ENCODE measurements around the gene ATXN7L3.

DNA sequence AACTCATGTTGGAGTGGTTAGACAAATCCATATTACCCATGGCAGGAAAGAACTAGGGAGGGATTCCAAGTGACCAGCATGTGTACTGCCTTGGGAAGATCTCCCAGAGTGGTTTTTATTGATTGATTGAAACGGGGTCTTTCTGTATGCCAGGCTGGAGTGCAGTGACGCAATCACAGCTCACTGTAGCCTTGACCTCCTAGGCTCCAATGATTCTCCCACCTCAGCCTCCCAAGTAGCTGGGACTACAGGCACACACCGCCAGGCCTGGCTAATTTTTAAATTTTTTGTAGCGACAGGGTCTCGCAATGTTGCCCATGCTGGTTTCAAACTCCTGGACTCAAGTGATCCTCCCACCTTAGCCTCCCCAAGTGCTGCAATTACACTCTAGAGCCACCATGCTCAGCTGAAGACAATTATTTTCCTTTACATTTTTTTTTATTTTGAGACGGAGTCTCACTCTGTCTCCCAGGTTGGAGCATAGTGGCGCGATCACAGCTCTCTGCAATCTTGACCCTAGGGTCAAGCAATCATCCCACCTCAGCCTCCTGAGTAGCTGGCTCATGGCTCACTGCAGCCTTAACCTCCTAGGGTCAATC lies 15.4 kb downstream of the ATXN7L3 start:
- TF ChIP-seq, protein P1, sequence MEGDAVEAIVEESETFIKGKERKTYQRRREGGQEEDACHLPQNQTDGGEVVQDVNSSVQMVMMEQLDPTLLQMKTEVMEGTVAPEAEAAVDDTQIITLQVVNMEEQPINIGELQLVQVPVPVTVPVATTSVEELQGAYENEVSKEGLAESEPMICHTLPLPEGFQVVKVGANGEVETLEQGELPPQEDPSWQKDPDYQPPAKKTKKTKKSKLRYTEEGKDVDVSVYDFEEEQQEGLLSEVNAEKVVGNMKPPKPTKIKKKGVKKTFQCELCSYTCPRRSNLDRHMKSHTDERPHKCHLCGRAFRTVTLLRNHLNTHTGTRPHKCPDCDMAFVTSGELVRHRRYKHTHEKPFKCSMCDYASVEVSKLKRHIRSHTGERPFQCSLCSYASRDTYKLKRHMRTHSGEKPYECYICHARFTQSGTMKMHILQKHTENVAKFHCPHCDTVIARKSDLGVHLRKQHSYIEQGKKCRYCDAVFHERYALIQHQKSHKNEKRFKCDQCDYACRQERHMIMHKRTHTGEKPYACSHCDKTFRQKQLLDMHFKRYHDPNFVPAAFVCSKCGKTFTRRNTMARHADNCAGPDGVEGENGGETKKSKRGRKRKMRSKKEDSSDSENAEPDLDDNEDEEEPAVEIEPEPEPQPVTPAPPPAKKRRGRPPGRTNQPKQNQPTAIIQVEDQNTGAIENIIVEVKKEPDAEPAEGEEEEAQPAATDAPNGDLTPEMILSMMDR (IDR thresholded peaks at IDR 0.05; ENCODE audit: low read length): no peak
- no peak for TF ChIP-seq EZH2 (IDR thresholded peaks at IDR 0.05; ENCODE audit: borderline replicate concordance, low read length)
